HG03460 (cell line): Measurements from ENCODE around the gene TNFRSF11A.
A peak's percentile ranks its signal among the peaks of the same experiment; 100 is the strongest.

Source experiments
- ATAC-seq: cut with Tn5 transposase; IDR thresholded peaks from one replicate; pipeline ENCODE4 v1.9.1; 2021; ENCODE audit not compliant: unreplicated experiment

The TNFRSF11A gene

DNA sequence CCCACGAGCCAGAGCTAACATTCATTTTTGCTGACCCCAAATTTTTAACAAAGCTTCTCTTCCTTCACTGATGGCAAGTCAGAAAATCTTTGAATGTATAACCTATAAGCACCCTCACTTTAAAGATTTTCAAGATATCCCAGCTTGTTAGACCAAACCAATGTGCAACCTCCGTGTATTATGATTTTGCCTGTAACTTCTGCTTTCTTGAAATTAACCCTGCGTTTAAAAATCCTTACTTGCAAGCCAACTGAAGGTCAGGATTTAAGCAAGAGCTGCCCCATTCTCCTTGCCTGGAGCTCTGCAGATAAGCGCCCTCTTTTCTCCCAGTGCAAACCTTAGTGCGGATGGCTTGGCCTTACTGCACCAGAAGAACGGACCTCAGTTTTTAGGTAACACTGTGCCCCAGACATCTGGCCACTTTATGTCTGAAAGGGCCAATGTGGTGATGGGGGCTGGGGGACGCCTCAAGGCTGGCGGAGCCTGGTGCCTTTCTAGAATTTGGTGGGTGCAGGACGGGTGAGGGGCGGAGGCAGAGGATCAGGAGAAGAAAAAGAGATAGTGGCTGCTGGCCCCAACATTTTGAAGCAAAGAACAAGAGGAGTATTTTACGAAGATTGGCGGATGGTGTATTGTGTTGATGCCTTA, 805 bp upstream of the TNFRSF11A start:
- ATAC-seq, result peak; percentile 20

DNA sequence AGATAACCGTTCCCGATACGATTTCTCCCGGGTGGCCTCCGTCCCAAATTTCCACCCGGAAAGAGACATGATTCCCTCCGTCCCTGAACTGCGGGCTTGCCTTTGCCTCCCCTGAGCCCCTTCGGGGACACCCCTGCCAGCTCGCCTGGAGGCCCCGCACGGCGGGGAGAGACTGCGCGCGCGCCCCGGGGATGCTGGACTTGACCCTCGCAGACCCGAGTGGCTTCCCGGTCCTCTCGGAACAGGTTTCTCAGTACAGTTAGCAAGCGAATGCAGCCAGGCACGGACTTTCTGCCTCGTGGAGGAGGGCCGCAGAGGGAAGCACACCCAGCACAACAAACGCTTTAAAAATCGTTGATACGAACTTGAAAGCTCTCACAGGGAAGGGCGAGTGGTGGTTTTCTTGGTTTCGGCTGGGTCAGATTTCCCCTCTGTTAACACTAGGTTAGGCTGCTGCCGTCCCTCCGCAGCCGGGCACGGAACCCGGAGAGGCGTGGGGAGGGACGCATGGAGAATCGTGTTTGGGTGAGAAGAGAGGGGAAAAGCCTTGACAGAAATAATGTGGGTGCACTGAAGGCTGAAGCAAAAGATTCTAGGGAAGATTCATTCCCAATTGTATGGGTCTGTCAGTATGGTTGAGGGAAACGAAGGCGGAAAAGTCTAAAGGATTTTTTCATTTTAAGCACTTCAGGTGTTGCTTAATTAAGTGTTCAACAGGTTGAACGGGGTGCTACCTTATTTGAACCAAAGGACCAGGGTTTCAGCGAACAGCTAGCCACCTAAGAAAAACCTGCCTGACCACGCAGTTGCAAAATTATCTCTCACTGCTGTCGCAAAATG, 916 bp downstream of the TNFRSF11A start:
- peak; percentile 20 for ATAC-seq

DNA sequence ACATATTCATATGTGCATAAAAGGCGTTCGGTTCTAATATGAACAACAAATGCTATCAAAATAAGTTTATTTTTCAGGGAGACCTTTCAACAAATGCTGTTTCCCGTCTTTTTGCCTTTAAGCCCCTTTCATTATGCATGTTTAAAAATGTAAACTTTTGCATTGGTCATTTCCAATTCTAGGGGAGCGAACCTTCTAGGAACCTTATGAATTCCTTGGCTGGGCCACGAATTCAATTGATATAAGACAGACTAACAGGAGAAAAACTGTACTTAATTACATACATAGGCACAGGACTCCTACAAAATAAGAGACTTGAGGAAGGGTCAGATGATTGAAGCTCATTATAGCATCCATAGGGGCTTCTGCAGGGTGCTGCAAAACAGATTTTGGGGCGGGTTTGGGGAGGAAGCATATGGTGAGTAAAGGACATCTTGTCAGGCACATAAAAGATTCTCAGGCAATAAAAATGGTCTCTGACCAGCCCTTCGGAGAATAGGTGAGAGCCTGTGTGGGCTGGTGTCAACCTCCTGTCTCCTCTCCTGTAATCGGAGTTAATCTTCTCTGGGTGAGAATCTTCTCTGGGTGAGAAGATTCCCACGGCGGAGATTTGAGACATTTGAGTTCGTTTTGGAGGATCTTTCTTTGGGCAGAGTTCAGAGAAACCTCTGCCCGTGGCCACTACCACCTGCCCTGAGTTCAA, 1.7 kb downstream of the TNFRSF11A start:
- no peak for ATAC-seq

DNA sequence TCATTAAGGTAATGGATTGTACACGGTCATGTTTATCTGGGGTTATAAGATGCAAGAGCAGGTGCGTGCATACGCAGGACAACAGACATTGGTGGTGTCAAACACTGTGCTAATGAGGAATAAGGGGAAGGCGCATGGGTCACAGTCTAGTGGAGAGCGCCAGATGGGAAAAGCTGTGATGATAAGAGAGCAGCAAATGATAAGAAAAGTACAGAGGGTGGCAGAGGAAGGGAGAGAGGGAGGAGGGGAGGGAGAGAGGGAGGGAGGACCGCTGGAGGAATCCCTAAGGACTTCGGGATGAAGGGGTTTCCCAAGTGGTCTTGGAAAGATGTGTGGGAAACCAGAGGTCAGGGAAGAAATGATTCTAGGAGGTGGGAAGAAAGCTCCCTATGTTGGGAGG, 2.9 kb downstream of the TNFRSF11A start:
- ATAC-seq, result no peak

DNA sequence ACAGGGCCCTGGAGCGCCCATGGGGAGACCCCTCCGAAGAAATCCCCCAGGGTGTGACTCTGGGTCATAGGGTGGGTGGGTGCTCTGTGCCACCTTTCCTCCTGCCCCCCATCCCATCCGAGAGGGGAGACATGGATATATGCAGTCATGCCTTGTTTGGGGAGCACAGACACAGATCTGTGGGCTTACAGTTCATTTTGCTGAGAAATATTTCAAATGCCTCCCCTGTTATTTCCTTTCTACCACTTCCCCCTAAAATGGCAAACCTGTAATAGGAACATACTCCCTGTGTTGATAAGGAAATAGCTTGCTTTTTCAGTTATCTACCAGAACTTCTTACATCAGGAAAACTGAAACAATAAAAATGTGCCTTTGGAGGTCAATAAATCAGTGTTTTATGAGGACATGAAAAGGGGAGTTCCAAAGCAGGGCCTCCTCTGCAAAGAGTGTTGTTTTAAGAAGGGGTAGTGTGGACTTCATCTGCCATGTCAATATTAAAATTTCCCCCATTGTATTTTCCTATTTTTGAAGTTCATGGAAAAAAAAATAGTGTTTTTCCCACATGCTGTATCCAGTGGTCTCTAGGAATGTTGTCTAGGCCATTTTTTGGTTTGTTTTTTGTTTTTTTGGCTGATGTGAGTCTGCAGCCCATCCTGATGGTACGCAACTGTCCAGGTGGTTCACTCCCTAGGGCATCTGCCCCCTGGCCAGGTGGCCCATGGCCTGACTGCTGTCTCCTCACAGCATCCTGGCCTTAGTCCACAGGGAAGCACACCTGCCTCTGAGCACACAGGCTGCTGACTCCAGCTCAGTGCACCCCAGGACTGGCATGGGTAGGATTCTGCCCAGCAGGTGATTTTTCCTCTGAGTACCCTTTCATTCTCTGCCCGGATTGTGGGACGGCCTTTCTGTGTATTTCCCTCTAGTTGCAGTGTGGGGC, 3.7 kb downstream of the TNFRSF11A start:
- ATAC-seq, result no peak

DNA sequence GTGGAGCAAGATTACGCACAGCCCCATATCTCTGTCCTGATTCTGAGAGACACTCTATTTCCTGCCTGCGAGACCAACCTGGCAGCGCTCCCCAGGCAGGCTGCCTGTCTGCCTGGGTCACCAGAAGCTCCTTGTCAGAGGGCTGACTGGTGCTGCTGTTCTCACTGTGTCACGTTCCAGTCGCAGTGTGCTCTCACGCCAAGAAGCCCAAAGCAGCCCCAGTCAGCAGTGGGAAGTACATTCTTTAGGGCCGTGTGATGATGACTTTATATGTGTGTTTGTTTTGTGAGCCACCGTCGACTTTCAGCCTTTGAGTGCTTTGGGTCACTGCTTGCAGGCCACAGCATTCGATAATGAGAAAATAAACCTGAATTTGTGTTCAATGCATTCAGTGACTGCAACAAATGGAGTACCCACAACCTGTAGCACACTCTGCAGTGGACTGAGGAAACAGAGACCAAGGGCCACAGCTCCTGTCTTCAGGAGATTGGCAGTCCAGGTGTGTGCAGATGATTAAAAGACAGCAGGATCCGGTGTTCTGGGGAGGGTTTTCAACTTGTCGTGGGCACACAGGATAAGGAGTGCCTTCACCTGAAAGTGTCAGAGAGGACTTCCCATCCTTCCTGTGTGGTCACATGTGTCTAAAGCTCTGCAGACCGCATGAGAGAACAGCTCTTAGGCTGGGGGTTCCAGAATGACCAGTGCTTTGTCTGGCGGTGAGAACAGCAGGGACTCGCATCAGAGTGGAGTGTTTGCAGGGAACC, 4.8 kb downstream of the TNFRSF11A start:
- ATAC-seq, result peak; percentile 36

DNA sequence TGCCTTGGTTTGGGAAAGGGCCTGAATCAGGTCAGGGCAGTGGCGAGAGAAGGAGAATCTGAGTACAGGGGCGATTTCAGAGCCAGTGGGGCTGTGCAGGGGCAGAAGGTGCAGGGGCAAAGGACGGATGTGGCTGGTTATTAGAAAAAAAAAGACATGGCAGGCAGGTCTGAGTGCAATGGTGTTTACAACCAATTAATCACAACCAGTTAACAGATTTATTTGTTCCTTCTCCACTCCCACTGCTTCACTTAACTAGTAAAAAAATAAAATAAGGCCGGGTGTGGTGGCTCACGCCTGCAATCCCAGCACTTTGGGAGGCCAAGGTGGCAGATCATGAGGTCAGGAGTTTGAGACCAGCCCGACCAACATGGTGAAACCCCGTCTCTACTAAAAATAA, 5.5 kb downstream of the TNFRSF11A start:
- no peak for ATAC-seq

DNA sequence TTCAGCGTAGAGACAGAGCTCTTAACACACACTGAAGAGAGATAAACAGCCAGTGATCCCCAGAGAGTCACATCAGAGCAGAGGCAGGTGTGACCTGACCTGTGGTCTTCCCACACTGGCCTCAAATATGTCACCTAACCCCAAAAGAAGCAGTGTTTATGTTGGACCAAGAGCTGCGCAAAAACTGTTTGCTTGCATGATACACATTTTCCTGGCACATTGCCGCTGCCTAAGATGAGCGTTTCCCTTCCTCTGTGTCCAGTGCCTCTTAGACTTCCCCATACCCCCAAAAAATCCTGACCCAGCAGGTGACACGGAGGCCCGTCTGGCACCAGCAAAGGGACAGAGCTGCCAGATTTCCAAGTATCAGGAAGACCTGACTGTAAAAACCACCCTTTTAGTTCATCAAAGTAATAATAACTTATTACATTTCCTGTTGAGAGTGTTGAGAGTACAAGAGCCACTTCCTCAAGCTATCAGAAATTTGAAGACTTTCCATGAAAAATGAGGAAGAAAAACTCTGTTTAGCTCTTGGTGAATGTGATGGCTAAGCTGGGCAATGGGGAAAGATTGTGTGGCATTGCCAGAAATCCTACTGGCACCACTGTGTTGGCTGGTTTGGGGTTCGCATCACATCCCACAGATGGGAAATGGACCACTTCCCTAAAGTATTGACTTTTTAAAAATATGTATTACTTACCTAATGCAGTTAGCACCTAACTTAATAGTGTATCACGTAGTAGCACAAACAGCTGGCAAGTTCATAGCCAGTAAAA, 6.7 kb downstream of the TNFRSF11A start:
- ATAC-seq, result peak; percentile 50

DNA sequence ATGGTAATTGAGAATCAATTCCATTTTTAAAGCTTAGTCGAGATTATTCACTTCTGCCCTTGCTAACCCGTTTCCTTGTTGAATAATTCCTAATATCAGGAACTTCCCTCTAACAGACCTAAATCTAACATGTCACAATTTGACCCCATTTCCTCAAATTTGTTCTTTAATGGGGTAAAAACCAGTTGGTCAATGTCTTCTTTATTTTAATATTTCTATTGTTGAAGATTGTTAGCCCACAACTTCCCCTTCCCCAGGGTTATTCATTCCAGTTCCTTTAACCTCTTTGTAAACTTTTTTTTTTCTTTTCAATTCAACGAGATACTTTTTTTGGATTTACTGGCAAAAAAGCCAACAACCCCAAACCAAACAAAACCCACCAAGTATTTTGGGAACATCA, 7.3 kb downstream of the TNFRSF11A start:
- no peak for ATAC-seq

DNA sequence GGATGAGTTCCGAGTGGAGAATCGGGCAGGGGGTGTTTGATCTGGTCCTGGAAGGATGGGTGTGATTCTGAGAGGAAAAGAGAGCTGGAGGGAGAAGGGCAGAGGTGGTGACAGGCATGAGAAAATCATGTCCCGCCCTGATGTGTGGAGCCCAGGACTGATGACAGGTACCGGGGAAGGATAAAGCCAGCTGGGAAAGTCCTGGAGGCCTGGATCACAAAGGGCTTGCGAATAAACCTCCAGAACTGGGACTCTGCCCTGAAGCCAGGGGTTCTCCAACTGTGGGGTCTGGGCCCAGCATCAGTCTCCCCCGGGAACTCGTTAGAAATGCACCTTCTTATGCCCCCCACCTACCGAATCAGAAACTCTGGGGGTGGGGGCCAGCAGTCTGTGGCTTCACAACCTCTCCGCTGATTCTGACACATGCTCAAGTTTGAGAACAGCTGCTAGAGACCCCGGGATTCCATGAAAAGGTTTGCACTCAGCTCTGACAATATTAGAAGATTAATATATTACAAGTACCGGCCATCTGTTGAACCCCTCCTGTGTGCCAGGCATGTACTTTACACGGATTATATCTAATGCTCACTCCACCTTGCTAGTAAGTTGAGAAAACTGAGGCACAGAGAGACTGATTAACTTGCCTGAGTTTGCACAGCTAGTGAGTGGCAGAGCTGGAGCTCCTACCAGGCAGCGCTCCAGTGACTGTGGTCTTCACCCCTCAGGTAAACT, 8.0 kb downstream of the TNFRSF11A start:
- ATAC-seq, result no peak

DNA sequence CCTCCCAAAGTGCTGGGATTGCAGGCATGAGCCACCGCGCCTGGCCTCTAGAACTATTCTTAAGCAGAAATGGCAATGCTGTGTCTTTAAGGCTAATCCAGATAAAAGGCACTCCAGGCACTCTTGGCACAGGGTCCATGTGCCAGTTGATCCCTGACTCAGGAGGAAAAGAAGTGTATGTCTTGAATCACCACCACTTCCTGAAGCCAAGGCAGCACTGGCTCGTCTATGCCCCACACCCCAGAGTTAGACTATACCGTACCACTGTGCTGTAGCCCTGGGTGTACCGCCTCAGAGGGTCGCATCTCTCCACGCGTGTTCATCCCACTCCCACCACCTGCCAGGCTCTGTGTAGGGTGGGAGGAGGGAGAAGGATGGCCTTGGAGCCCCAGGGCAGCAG, 9.0 kb downstream of the TNFRSF11A start:
- no peak for ATAC-seq

DNA sequence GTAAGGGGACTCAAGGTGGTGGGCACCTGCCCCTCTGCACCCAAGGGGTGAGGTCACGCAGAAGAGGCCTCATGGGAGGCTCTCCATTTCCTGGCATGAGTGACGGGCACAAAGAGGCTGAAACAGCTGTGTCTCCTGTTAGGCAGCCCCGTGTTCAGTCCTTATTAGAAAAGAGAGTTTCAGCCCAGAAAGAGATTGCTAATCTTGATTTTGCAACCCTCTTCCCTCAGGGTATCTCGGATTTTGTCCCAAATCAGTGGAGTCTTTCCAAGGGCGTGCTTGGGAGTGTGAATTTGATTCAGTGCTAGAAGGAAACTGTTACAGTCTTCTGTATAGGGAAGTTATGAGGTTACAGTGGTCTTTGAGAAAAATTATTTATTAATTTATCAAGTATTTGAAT, 10.4 kb downstream of the TNFRSF11A start:
- ATAC-seq, result no peak

DNA sequence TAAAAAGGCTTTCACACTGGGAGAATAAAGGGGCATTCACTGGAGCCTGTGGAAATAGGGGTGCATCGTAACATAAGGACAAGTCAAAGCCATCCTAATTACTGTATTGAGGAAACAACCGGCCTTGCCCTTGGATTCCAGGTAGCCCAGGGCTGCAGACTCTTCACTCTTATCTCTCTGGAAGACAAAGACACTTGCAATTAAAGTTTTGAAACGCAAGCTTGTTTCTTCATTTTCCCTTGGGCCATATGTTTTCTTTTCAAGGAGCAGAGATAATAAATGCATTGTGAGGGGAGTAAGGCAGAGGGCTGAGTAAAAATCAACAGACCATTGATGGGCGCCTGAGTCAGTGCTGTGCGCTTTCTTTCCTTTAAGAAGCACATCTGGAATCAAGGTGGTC, 11.5 kb downstream of the TNFRSF11A start:
- ATAC-seq, result no peak

DNA sequence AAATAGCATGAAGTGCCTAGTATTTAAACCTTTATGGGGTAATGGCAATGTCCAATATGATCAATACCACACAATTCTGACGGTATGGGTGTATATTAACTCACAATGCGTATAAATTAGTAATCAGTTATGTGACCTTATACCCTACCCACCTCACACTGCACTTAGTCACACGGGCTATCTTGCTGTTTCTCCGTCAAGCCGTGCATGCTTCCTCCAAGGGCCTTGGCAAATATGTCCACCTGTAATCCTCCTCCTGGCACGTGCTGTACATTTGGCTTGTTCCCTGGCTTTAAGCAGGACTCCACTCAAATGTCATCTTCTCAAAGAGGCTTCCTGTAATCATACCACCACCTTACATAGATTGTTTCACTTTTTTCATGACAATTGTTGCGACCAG, 12.2 kb downstream of the TNFRSF11A start:
- ATAC-seq, result no peak

DNA sequence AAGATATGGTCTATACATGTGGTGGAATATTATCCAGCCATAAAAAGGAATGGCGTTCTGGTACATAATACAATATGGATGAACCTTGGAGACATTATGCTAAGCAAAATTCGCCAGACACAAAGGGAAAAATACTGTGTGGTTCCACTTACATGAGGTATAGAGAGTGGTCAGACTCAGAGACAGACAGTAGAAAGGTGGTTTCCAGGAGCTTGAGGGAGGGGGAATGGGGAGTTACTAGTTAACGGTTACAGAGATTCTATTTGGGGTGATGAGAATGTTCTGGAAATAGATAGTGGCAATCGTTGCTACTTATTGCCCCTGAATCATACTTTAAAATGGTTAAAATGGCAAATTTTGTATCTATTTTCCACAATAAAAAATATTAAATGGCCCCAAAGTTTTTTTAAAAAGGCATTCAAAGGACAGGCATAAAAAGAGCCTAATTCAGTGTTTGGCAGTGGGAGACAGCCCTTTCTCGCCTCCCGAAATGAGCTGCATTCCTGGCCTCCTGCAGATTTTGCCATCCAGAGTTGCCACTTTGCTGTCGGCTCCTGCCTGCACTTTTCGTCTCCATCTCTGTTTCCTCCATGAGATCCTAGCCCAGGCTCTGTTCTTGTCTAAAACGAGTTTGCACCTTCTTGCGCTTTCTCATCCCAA, 13.5 kb downstream of the TNFRSF11A start:
- ATAC-seq, result no peak

DNA sequence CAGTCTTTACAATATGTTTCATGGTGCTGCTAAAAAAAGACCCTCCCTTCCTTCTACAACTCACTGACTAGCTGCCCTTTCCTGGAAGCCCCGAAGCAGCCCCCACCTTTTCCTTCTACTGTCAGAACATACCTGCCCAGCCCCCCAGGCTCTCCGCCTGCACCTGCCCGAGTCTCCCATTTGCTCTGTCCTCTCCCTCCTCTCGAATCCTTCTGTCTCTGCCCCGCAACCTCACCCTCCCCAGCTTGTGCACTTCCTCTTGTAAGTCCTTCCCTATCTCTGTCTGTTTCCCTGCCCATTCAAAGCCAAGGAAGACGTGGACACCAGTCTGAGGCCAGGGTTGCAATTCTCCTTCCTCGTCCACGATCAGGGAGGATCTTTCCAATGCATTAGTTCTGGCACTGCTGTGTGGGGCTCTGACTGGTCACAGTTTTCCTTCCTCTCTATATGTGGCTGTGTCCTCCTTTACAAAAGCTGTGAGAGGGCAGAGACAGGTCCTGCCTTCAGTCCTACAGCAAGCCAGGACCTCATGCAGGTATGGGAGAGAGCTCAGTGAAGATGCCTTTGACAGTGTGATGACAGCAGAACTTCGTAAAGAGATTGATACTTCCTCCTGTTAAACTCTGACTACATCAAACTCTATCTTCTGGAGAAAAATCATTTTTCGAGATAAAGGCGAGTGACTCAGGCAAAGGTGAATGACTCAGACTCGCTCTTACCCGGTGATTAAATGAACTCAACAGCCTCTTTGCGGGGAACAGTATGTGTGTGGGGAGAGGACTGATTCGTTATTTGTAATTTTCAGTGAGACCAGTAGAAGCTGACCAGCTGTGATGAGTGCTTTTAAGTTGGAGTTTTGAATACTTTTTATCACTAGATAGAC, 14.2 kb downstream of the TNFRSF11A start:
- no peak for ATAC-seq

DNA sequence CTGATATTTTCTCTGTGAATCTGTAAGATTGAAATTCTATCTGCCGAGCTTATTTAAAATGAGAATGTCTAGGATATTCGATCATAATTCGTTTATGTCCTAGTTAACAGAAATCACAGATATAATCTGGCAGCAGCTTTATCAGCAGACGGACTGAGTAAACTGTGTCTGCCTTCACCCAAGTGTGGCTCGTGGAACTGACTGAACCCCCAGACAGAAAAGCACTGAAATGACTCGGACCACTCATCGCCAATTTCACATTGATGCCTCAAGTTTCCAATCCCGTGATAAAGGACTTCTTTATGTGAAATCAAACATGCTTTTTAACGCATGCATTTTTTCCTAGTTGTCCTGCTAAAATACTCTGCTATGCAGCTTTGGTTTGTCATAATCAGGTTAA, 15.9 kb downstream of the TNFRSF11A start:
- ATAC-seq, result no peak
